SJCRH30 (cell line): ENCODE data around the gene EARS2. TPM values are rescaled to one million over a fixed set of nuclear protein-coding genes. Genes with fewer than 3 reads are reported as not detected.

Experiments
- DNase-seq, 2 experiments: peaks; one replicate each; pipeline ENCODE4 v3.0.0-alpha.2; 2015 to 2020
- H3K27ac ChIP-seq: fragments of 250-450 bp; sonication (Bioruptor Pico); 2 replicates; pipeline ENCODE4 v1.5.1; 2020; ENCODE audit warnings: mild to moderate bottlenecking, moderate library complexity
- H3K27me3 ChIP-seq: fragments of 250-450 bp; sonication (Bioruptor Pico); 2 replicates; pipeline ENCODE4 v1.5.1; 2020; ENCODE audit warnings: mild to moderate bottlenecking, moderate library complexity
- H3K36me3 ChIP-seq: fragments of 250-450 bp; sonication (Bioruptor Pico); 2 replicates; pipeline ENCODE4 v1.5.1; 2020; ENCODE audit warnings: mild to moderate bottlenecking, moderate library complexity
- H3K4me1 ChIP-seq: fragments of 250-450 bp; sonication (Bioruptor Pico); 2 replicates; pipeline ENCODE4 v1.5.1; 2020; ENCODE audit warnings: mild to moderate bottlenecking, moderate library complexity
- H3K4me3 ChIP-seq: fragments of 250-450 bp; sonication (Bioruptor Pico); 2 replicates; pipeline ENCODE4 v1.5.1; 2020; ENCODE audit warnings: mild to moderate bottlenecking, moderate library complexity
- H3K9me3 ChIP-seq: fragments of 250-450 bp; sonication (Bioruptor Pico); replicated peaks from 2 replicates; pipeline ENCODE4 v1.5.1; 2020; ENCODE audit warnings: mild to moderate bottlenecking, moderate library complexity
- total RNA-seq: library from RNA; depleted of rRNA; stranded (reverse); fragments of >200 nt; shearing (Covaris generic); gene quantifications from 2 replicates; pipeline ENCODE4 v1.2.3, GENCODE V29; 2014; rRNA removed

The EARS2 gene
- total RNA-seq, 1 experiment from 2014 or later: 25.9 TPM

DNA sequence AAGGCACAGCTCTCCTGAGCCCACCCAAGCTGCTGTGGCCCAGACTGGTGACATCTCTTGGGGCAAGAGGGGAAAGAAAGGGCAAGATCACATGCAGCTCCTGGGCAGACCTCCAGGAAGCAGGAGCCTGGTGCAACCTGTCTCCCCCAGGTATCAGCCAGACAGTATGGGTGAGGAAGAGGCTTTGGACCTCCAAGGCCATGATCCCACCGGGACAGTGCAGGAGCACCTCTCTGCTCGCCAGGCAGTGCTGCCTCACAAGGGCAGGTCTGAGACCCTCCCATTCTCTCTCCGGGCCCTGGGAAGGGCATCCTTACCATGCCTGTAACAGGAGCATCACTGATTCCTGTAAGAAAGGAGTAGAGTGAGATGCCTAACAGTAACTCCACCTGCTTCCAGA is 78.6 kb downstream of the EARS2 start:
- peaks cover 70% of the 10 kb centered on the region for H3K36me3 ChIP-seq
- no peak overlapping the region for H3K4me3 ChIP-seq
- H3K27ac ChIP-seq: no peak overlapping the region
- H3K4me1 ChIP-seq: no peaks in the 10 kb centered on the region
- DNase-seq: no peak
- H3K9me3 ChIP-seq: no peaks in the 10 kb centered on the region
- H3K27me3 ChIP-seq: no peaks in the 10 kb centered on the region

DNA sequence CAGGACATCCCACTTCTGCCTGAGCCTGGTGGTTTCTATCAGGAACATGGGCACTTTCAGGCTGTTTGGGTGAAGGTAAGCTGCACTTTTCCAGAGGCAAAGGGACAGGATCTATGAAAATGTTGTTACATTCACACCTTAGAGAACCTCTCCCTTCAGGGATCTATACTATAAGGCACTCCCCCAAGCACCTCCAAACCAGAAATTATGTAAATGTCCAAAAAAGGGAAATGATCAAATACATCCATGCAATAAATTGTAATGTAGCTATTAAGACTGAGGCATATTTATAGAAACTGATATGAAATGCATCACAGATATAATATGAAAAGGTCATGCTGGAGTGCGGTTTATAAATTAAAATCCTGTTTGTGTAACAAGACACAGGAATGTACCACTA is 80.9 kb downstream of the EARS2 start:
- Histone ChIP-seq H3K4me3 (no peak overlapping the region), H3K9me3 (no peaks in the 10 kb centered on the region), H3K36me3 (peaks cover 67% of the 10 kb centered on the region), H3K27ac (no peak overlapping the region), H3K4me1 (no peaks in the 10 kb centered on the region), H3K27me3 (no peaks in the 10 kb centered on the region)
- no peak for DNase-seq

Other genes with a start within 250 kb of the EARS2 start
- 12.3 and 12.7 TPM in 2 replicates for gene COG7, start 104.2 kb downstream of the EARS2 start, total RNA-seq
- 66.7 and 80.4 TPM in 2 replicates for gene GGA2, start 46.9 kb downstream of the EARS2 start, total RNA-seq
- 64.3 and 66.1 TPM in 2 replicates for gene UBFD1, start 377 bp upstream of the EARS2 start, total RNA-seq
- gene NDUFAB1, start 39.0 kb upstream of the EARS2 start, total RNA-seq: 158 and 165 TPM in 2 replicates
- 21.9 and 25.9 TPM in 2 replicates for gene PALB2, start 84.0 kb upstream of the EARS2 start, total RNA-seq
- 65.3 and 74.1 TPM in 2 replicates for gene DCTN5, start 84.1 kb upstream of the EARS2 start, total RNA-seq
- gene PLK1, start 121.5 kb upstream of the EARS2 start, total RNA-seq: 59.3 and 62.4 TPM in 2 replicates
- not detected in 2 replicates for gene ERN2, start 155.9 kb upstream of the EARS2 start, total RNA-seq
- not detected in 2 replicates for gene CHP2, start 197.7 kb upstream of the EARS2 start, total RNA-seq